ENCODE data around the gene FBLN2. TPM values are rescaled to one million over a fixed set of nuclear protein-coding genes. Genes with fewer than 3 reads are reported as not detected.

FBLN2 gene
- polyA plus RNA-seq, 3 donors, result 0.08 TPM; not detected in 2

DNA sequence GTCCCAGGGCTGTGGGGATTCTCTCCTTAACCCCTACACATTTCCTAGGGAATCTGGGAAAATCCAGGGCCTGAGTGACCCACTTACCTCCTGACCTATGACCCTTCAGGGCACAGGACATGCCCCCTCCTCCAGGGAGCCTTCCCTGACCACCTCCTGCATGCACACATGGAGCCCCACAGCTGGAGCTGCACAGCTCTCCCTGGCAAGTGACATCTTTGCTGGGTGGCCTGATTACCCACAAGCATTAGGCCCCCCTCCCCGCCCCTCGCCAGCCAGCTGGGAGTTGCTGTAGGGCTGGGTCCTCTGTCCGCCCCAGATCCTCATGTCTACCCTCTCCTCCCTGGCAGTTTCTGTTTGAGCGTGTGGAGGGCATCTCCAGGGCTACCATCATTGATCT is 47.4 kb upstream of the FBLN2 start:
- Mint-ChIP-seq H3K27me3 (ENCODE audit: low read depth in 3 of 3) (peaks cover 0 to 5% (median 1%) of the 10 kb centered on the region in 3 donors), H3K36me3 (peaks cover 0 to 2% of the 10 kb centered on the region in 2 donors), H3K4me3 (no peak overlapping the region), H3K27ac (no peak overlapping the region), H3K4me1 (no peaks in the 10 kb centered on the region), H3K9me3 (no peaks in the 10 kb centered on the region)
- no peak overlapping the region for H2AFZ ChIP-seq (ENCODE audit: insufficient read depth, low read depth, low read length, poor library complexity, severe bottlenecking)
- no peak for DNase-seq
- H3K27ac ChIP-seq (ENCODE audit: low read depth in 1 of 2, low read length in 2 of 2), result no peak overlapping the region
- no peak overlapping the region for H3K9ac ChIP-seq (ENCODE audit: insufficient read depth, low read length, poor library complexity, severe bottlenecking)
- H3K79me2 ChIP-seq (ENCODE audit: insufficient read depth, low read length), result no peaks in the 10 kb centered on the region
- no peaks in the 10 kb centered on the region for H3K36me3 ChIP-seq (replicated peaks in 1 of 2; ENCODE audit: control insufficient read depth in 1 of 2, insufficient read depth in 2 of 2, low read length in 2 of 2)
- H4K20me1 ChIP-seq (ENCODE audit: insufficient read depth, low read length), result no peaks in the 10 kb centered on the region
- no peak overlapping the region for H3K4me2 ChIP-seq (replicated peaks; ENCODE audit: extremely low read depth, low read length, poor library complexity, severe bottlenecking)
- no peaks in the 10 kb centered on the region for H3K4me1 ChIP-seq (ENCODE audit: control insufficient read depth in 1 of 2, insufficient read depth in 2 of 2, low read length in 2 of 2)
- no peaks in the 10 kb centered on the region for H3K27me3 ChIP-seq (ENCODE audit: control insufficient read depth in 2 of 2, insufficient read depth in 2 of 2, low read length in 2 of 2)
- WGBS (ENCODE audit: insufficient coverage), result 100% methylated on average over 3 of the region's 4 CpGs
- H3K4me3 ChIP-seq (replicated peaks in 1 of 3; ENCODE audit: low read depth in 2 of 3, low read length in 3 of 3), result no peak overlapping the region
- H3K9me3 ChIP-seq (replicated peaks in 1 of 2; ENCODE audit: control insufficient read depth in 1 of 2, insufficient read depth in 1 of 2, low read length in 2 of 2), result no peaks in the 10 kb centered on the region
- no peak for TF ChIP-seq CTCF (IDR thresholded peaks at IDR 0.05)
- intact Hi-C loops (cut with micrococcal nuclease), result no loop called here

GRCh38 chr3:13501958-13502790 is 46.8 kb upstream of the FBLN2 start:
- Histone ChIP-seq H3K9me3 (replicated peaks in 1 of 2; ENCODE audit: control insufficient read depth in 1 of 2, insufficient read depth in 1 of 2, low read length in 2 of 2) (no peaks in the 10 kb centered on the region), H3K36me3 (replicated peaks in 1 of 2; ENCODE audit: control insufficient read depth in 1 of 2, insufficient read depth in 2 of 2, low read length in 2 of 2) (no peaks in the 10 kb centered on the region), H3K4me3 (replicated peaks in 1 of 3; ENCODE audit: low read depth in 2 of 3, low read length in 3 of 3) (no peak overlapping the region), H4K20me1 (ENCODE audit: insufficient read depth, low read length) (no peaks in the 10 kb centered on the region), H3K4me2 (replicated peaks; ENCODE audit: extremely low read depth, low read length, poor library complexity, severe bottlenecking) (no peak overlapping the region), H3K4me1 (ENCODE audit: control insufficient read depth in 1 of 2, insufficient read depth in 2 of 2, low read length in 2 of 2) (no peaks in the 10 kb centered on the region), H3K27ac (ENCODE audit: low read depth in 1 of 2, low read length in 2 of 2) (no peak overlapping the region), H3K79me2 (ENCODE audit: insufficient read depth, low read length) (no peaks in the 10 kb centered on the region), H3K9ac (ENCODE audit: insufficient read depth, low read length, poor library complexity, severe bottlenecking) (no peak overlapping the region), H3K27me3 (ENCODE audit: control insufficient read depth in 2 of 2, insufficient read depth in 2 of 2, low read length in 2 of 2) (no peaks in the 10 kb centered on the region), H2AFZ (ENCODE audit: insufficient read depth, low read depth, low read length, poor library complexity, severe bottlenecking) (no peak overlapping the region)
- 95% methylated on average over 12 of the region's 18 CpGs for WGBS (ENCODE audit: insufficient coverage)
- intact Hi-C loops (cut with micrococcal nuclease), result no loop called here
- H3K27ac Mint-ChIP-seq, result no peak overlapping the region
- H3K36me3 Mint-ChIP-seq, result peaks cover 0 to 2% of the 10 kb centered on the region in 2 donors
- DNase-seq, result no peak
- no peak overlapping the region for H3K4me3 Mint-ChIP-seq
- H3K9me3 Mint-ChIP-seq, result no peaks in the 10 kb centered on the region
- H3K4me1 Mint-ChIP-seq, result no peaks in the 10 kb centered on the region
- H3K27me3 Mint-ChIP-seq (ENCODE audit: low read depth in 3 of 3), result peaks cover 0 to 7% (median 0%) of the 10 kb centered on the region in 3 donors
- TF ChIP-seq CTCF (IDR thresholded peaks at IDR 0.05), result no peak

Data from CD14-positive monocyte (primary cell).